Mucosa of descending colon (tissue), 3 donors: Measurements from ENCODE around the gene FAM20B. TPM values are rescaled to one million over a fixed set of nuclear protein-coding genes. Genes with fewer than 3 reads are reported as not detected.
A peak's percentile ranks its signal among the peaks of the same experiment; 100 is the strongest.
"Not testable (repeated sequence)": the region's sequence is repeated elsewhere in the genome, so short reads cannot be mapped to it uniquely, and the experiment has no call there.

Experiments used
- ATAC-seq: fragments of 200-7000 bp; cut with Tn5 transposase; one replicate; pipeline ENCODE4 v1.9.1; 2020; ENCODE audit warnings: mild to moderate bottlenecking, moderate library complexity
- DNase-seq, 3 donors: peaks; one replicate each; pipeline ENCODE4 v3.0.0-alpha.2; 2020
- H3K36me3 ChIP-seq: fragments of 200-600 bp; one replicate; pipeline ENCODE4 v1.8.0; 2021; ENCODE audit warnings: low read depth, mild to moderate bottlenecking
- H3K4me1 ChIP-seq: fragments of 200-600 bp; one replicate; pipeline ENCODE4 v1.8.0; 2021; ENCODE audit warnings: low read depth, mild to moderate bottlenecking
- H3K4me3 ChIP-seq: fragments of 200-600 bp; one replicate; pipeline ENCODE4 v1.8.0; 2021; ENCODE audit warnings: mild to moderate bottlenecking
- H3K9me3 ChIP-seq: fragments of 200-600 bp; one replicate; pipeline ENCODE4 v1.8.0; 2021; ENCODE audit warnings: mild to moderate bottlenecking
- intact Hi-C, 2 donors: fragments of 100-400 bp; cut with DNase I in 1 of 2; cut with micrococcal nuclease in 1 of 2; formaldehyde crosslinking; loops; one replicate each; pipeline versions ENCODE4 v1.11.0 to v1.11.1; 2022; cut with DNase I, micrococcal nuclease
- long read RNA-seq, 2 donors: library from polyadenylated mRNA; unstranded; transcript quantifications; one replicate each; pipeline ENCODE4 v2.0.0, GENCODE V29; 2019 to 2021
- total RNA-seq, 3 donors: library from RNA; stranded (reverse); fragmentation: NEBNext Ultra II Directional in 2 of 3; extraction: Animal tissue kit (Norgen Biotek cat#: 25700) in 2 of 3; gene quantifications; one replicate each; pipeline versions ENCODE4 v1.2.1 to v1.2.4, GENCODE V29; 2021 to 2023
- TF ChIP-seq, protein P1 (sequence below): fragments of 200-600 bp; IDR thresholded peaks from one replicate; pipeline ENCODE4 v1.8.0; 2022; ENCODE audit warnings: antibody characterized with exemption, mild to moderate bottlenecking
- donor health status: DM: no; HTN: no; CAD: no; lungs with moderate emphysema.
- donor health status: DM: no; HTN: no; CAD: no.
- donor health status: DM: no; HTN: yes; CAD: no.

FAM20B gene, protein sequence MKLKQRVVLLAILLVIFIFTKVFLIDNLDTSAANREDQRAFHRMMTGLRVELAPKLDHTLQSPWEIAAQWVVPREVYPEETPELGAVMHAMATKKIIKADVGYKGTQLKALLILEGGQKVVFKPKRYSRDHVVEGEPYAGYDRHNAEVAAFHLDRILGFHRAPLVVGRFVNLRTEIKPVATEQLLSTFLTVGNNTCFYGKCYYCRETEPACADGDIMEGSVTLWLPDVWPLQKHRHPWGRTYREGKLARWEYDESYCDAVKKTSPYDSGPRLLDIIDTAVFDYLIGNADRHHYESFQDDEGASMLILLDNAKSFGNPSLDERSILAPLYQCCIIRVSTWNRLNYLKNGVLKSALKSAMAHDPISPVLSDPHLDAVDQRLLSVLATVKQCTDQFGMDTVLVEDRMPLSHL
- total RNA-seq, result 10 to 100 TPM; 28.6 to 86.8 (median 36.5) TPM
- long read RNA-seq, donor 1, full-length matches to known transcripts, result 5 of 18 reads
- long read RNA-seq, donor 1, partial matches to known transcripts, result 2 of 18 reads
- long read RNA-seq, donor 1, other reads (novel, unspliced or antisense), result 11 of 18 reads
- long read RNA-seq, donor 2, partial matches to known transcripts, result 1 of 1 reads
- long read RNA-seq, donor 2, other reads (novel, unspliced or antisense), result 0 of 1 reads

DNA sequence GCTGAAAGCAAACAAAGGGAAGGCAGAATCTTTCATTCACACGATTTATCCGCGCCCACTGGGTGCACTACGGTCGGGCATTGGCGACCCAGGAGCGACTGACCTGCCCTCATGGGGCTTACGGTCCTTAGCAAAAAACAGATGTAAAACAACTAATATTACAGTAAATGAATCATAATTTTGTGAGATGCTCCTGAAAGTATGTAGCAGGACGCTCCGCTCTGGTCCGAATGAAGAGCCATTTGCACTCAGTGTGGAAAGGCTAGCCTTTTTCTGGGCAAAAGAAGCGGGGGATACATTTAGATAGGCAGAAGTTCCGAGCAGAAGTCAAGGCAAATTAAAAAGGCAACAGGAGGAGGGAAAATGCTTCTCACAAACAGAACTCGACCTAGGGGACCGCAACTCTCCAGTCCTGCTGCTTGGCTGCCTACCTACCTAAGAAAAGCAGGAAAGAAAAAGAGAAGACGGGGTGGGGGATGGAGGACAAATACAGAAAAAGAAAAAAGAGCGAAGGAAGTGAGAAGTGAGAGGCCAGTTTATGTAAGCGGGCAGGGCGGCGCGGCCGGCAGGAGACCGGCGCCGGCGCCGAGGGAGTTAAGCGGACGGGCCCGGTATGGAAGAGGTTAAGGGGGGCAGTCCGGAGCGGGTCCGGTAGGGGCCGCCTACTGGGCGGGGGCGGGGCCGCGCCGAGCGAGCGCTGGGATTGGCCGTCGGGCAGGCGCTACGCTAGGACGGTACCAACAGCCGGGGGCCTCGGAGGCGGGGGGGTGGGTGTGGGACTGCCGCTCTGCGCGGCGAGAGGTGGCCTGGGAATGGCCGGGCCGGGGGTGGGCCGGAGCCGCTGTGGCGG, at the start of gene FAM20B:
Gene FAM20B (plus strand): TSS at position 770 of the 850 bp plus-strand sequence. CDS start 17,954 bp downstream, outside the sequence.
- intact Hi-C loops, result no loop called here

DNA sequence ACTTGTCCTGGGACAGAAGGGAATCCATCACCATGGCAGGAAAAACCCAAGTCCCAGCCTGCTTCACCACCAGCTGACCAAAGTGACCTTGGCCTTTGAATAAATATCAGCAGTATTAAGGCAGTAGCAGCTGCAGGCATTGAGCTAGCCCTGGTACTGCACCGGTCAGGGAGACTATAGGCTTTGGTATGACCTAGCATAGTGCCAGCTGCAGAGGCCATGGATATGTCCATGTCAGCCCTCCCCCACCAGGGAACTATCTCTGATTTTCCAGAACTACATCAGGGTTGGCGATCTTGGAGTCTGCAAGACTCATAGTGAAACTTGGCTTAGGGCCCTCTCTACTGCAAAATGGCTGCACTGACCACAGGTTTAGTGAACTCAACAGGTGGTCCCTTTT, 49.2 kb upstream of the FAM20B start:
- no peak for DNase-seq
- Histone ChIP-seq H3K4me1 (no peaks in the 10 kb centered on the region), H3K36me3 (no peaks in the 10 kb centered on the region), H3K4me3 (no peak overlapping the region), H3K9me3 (peaks cover 14% of the 10 kb centered on the region)
- ATAC-seq, result no peak
- intact Hi-C loops, result no loop called here
- TF ChIP-seq, protein P1, sequence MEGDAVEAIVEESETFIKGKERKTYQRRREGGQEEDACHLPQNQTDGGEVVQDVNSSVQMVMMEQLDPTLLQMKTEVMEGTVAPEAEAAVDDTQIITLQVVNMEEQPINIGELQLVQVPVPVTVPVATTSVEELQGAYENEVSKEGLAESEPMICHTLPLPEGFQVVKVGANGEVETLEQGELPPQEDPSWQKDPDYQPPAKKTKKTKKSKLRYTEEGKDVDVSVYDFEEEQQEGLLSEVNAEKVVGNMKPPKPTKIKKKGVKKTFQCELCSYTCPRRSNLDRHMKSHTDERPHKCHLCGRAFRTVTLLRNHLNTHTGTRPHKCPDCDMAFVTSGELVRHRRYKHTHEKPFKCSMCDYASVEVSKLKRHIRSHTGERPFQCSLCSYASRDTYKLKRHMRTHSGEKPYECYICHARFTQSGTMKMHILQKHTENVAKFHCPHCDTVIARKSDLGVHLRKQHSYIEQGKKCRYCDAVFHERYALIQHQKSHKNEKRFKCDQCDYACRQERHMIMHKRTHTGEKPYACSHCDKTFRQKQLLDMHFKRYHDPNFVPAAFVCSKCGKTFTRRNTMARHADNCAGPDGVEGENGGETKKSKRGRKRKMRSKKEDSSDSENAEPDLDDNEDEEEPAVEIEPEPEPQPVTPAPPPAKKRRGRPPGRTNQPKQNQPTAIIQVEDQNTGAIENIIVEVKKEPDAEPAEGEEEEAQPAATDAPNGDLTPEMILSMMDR, result no peak

More for the DNA sequence above, at the start of gene FAM20B:
- Histone ChIP-seq H3K36me3 (no peaks in the 10 kb centered on the region), H3K4me3 (peak within 1 kb of the TSS; percentile 85), H3K4me1 (peaks cover 26% of the 10 kb centered on the region), H3K9me3 (no peaks in the 10 kb centered on the region)
- DNase-seq, result peak; percentile 95 to 98 (median 97)
- peak; percentile 93 for ATAC-seq
- TF ChIP-seq, protein P1, result no peak

DNA sequence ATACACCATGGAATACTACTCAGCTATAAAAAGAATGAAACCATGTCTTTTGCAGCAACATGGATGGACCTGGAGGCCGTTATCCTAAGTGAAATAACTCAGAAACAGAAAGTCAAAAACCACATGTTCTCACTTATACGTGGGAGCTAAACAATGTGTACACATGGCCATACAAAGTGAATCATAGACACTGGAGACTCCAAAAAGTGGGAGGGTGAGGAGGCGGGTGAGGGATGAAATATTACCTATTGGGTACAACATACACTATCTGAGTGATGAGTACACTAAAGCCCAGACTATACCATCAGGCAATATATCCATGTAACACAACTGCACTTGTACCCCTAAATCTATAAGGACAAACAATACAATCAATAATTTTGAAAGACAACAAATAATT, 39.5 kb upstream of the FAM20B start:
- Histone ChIP-seq H3K36me3 (no peaks in the 10 kb centered on the region), H3K4me3 (no peak overlapping the region), H3K4me1 (no peaks in the 10 kb centered on the region), H3K9me3 (no peaks in the 10 kb centered on the region)
- DNase-seq, result no peak
- ATAC-seq, result no peak
- intact Hi-C loops, result no loop called here
- TF ChIP-seq, protein P1, result no peak

DNA sequence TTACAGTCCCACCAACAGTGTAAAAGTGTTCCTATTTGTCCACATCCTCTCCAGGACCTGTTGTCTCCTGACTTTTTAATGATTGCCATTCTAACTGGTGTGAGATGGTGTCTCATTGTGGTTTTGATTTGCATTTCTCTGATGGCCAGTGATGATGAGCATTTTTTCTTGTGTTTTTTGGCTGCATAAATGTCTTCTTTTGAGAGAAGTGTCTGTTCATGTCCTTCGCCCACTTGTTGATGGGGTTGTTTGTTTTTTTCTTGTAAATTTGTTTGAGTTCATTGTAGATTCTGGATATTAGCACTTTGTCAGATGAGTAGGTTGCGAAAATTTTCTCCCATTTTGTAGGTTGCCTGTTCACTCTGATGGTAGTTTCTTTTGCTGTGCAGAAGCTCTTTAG, 37.5 kb upstream of the FAM20B start:
- DNase-seq, H3K4me3 ChIP-seq, ATAC-seq, intact Hi-C loops, H3K9me3 ChIP-seq, H3K4me1 ChIP-seq, H3K36me3 ChIP-seq: not testable (repeated sequence)

DNA sequence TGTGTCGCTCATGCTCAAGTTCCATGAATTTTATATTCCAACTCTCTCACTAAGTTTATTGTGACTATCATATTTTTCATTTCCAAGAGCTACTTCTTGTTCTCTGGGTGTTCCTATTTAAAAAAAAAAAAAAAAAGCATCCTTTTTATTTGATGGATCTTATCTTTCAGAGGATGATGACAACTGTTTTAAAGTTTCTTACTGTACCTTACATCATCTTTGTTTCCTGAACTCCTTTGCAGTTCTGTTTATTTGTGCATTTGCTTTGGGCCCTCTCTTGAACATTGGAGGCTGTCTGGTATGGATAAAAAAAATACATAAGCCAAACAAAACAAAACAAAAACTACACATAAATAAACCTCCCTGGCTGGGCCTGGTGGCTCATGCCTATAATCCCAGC, 32.1 kb upstream of the FAM20B start:
- intact Hi-C loops, result no loop called here
- H3K36me3 ChIP-seq, result no peaks in the 10 kb centered on the region
- ATAC-seq (no peak), DNase-seq (no peak)
- no peaks in the 10 kb centered on the region for H3K4me1 ChIP-seq
- TF ChIP-seq, protein P1, result no peak
- H3K9me3 ChIP-seq, result peaks cover 6% of the 10 kb centered on the region
- H3K4me3 ChIP-seq, result no peak overlapping the region
